GM18517 (cell line): ENCODE measurements around the gene AIP.
A peak's percentile ranks its signal among the peaks of the same experiment; 100 is the strongest.
"Not testable (repeated sequence)": the region's sequence is repeated elsewhere in the genome, so short reads cannot be mapped to it uniquely, and the experiment has no call there.

Source experiments
- ATAC-seq: cut with Tn5 transposase; IDR thresholded peaks from one replicate; pipeline ENCODE4 v1.9.1; 2021; ENCODE audit warnings: mild to moderate bottlenecking, moderate library complexity; ENCODE audit not compliant: unreplicated experiment

Gene AIP

DNA sequence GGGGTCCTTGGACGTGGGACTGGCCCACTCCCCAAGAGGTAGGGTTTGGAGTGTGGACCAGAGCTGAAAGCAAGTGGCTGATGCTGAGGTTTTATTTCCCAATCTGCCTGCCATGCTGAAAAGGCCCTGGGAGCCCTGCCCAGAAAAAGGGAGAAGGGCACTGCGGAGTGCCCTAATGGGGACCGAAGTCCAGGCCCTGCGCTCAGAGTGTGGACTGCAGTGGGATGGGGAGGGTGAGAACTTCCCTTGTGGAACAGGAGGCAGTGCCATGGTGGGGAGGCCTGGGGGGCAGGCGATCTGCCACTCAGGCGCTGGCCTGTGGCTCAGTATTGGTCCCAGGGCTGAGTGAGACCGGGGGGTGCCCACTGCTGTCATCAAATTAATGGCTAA is 34.6 kb upstream of the AIP start:
- no peak for ATAC-seq

DNA sequence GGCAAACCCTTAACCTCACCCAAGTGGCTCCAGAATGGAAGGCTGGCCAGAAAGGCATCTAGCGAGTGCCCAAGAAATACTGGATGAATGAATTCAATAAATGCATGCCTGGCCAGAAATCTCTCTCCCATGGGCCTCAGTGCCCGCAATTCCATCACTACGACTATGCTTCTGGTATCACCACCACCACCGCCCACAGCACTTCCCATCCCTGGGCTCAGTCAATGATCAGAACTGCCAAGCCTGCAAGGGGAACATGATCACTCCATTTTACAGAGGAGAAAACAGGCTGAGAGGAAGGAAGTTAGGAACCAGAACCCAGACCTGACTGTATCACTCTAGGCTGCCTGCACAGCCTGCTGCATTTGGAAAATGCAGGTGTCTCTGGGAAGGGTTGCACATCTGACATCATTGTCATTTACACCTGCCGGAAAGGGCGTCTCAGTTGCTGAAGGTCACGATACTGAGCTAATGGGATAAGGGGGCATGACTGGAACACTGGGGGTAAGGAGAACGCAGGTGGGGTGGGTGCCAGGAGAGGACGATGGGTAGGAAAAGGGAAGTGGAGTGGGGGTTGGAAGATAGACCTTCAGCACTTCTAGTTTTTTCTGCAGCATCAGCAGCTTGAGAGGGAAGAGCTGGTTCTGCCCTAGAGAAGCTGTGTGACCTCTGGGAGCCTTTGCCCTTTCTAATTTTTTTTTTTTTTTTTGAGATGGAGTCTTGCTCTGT is 33.5 kb upstream of the AIP start:
- no peak for ATAC-seq

DNA sequence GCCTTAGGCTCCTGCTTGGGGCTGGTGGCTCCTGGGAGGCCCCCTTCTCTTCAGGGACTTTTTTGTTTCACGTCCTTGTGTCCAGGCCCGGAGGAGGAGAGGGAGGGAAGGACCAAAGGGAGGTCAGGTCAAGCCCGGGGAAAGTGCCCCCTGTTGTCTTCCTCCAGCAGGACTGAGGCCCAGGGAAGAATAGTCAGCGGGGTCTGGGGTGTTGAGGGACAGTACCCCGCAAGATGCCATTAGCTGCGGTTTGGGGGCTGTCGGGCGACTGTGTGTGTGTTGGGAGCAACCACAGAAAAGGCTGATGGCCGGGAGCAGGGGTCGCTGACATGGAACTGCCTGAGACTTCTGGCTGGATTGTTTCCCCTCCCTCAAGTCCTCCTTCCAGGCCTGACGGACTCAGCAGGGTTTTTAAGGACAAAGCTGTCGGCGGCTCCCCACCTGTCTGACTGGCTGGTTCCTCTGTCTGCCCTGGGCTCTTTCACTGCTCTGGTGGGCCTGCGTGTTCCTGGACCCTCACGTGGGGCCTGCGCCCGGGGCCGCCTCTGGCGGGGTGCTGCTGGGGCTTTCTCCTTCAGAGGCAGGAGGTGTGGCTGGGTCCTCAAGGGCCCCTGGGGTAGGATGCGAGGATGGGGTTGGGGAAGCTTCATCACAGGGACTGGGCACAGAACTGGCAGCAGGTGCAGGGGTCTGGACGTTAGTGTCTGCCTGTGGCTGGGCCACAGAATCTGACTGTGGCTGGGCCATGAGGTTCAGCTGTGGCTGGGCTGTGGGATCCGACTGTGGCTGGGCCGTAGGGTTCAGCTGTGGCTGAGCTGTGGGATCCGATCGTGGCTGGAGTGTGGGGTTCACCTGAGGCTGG is 31.8 kb upstream of the AIP start:
- no peak for ATAC-seq

DNA sequence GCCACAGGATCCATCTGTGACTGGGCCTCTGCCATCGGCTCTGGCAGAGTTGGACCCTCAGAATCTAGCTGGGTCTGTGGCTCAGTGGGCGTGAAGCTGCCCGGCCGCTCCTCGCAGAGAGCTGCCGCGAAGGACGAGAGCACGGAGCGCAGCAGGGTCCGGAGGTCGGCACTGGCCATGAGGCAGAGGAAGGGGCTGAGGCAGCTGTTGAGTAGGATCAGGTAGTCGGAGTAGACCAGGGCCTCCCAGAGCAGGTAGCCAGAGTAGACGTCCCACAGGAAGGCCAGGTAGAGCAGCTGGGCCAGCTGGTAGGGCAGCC is 31.2 kb upstream of the AIP start:
- no peak for ATAC-seq

DNA sequence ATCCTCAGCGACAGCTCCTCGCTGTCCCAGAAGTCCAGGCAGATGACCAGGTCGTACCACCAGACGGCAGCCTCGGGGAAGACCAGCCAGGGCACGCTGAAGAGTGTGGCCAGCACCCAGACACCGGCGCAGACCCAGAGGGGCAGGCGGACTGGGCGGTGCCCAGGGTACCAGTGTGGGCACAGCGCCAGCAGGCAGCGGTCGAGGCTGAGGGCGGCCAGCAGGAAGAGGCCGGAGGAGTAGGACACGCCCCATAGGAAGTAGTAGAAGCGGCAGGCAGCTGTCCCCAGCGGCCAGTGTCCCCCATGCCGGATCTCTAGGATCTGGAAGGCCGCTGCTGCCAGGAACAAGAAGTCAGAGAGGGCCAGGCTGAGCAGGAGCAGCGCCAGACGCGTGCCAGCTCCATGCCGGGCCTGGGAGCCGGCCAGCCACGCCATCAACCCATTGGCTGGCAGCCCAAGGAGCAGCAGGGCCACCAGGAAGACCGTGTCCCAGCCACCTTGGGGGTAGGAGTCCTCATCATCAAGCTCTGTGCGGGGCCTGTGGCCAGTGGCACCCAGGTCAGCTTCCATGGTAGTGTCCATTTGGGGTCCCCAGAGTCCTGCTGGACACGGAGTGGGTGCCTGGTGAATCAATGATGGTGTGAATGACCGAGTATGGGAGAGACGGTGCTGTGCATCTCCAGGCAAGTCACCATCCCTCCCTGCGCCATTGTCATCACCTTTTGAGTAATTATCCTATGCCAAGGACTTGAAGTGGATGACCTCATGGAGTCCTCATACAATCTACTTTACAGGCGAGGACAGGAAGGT is 30.5 kb upstream of the AIP start, which contains the start of gene GPR152:
TSS of gene GPR152 (minus strand) at position 589 of the 812 bp plus-strand sequence. CDS start at position 584, 5 bp downstream.
- ATAC-seq = no peak

DNA sequence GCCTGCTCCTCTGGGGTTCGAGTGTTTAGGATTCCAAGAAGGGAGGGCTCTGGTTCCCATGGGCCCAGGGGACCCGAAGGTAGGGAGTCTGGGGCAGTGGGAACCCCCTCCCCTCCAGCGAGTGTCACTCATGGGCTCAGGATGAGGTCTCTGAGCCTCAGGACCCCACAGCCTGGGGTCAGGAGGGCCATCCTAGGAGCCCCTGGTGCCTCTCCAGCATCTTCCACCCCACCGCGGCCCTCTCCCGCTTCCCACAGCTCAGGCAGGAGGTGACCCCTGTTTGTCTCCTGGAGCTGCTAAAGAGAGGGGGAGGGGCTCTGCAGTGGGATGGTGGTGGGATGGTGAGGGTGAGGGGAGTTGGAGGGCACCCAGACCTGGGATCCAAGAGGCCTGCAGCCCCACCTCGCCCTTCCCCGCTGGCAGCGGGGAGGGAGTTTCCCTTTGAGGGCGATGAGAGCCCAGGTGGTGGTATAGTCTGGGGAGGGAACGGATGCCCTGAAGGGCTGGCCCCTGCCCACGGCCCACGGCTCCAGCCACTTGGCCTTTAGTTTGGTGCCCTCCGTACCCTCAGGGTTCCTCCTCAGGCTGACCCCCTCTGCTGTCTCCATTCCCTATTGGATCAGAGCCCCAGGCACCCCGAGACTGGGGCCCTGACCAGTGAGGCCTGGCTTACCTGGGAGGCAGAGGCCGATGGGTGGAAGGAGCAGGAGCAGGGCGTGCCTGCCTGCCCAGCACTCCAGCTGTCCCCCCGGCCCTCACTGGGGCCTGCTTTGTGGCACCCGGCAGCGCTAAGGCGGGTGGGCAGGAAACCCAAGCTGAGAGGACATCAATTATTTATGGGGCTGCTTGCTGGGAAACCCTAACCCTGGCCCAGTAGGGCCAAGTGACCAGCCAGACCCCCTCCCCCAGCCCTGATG is 28.8 kb upstream of the AIP start:
- ATAC-seq = no peak

DNA sequence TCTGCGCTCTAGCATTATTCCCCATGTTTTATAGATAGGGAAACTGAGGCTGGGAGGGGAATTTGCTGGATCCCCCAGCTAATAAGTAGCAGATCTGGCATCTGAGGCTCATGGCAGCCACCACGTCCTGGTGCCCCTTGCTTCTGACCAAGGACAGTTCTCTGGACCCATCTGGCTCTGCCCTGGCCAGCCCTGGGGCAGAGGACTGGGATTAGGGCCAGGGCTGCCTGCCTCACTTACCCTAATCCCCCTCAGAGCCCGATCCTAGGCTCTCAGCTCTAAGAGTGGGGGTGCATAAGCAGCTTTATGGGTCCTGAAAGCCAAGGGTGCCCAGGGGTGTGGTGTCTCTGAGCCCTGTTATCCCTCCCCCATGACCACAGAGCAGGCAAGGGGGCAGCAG is 27.8 kb upstream of the AIP start, which contains the start of gene CABP4:
TSS of gene CABP4 (plus strand) at position 301 of the 400 bp plus-strand sequence. CDS start at position 371, 70 bp downstream.
- no peak for ATAC-seq

DNA sequence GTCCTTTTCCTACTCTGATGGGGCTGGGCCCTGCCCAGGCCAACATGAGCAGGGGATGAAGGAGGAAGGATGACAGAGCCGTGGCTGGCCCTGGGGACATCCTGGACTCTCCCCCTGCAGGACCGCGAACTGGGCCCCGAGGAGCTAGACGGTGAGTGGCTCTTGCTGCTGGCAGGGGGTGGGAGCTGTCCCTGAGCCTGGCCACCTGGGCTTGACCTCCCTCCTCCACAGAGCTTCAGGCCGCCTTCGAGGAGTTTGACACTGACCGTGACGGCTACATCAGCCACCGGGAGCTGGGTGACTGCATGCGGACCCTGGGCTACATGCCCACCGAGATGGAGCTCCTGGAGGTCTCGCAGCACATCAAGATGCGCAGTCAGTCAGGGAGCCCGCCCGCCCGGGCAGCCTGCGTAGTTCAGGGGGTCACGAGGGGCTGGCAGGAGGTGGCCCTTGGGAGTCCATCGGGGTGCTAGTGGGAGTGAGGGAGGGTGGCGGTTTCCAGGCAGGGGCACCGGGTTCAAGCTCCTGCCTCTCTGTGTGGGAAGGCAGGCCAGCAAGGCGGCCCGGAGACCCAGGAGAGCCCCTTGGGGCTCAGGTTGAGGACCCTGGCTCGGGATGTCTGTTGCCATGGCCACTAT is 26.6 kb upstream of the AIP start:
- no peak for ATAC-seq

DNA sequence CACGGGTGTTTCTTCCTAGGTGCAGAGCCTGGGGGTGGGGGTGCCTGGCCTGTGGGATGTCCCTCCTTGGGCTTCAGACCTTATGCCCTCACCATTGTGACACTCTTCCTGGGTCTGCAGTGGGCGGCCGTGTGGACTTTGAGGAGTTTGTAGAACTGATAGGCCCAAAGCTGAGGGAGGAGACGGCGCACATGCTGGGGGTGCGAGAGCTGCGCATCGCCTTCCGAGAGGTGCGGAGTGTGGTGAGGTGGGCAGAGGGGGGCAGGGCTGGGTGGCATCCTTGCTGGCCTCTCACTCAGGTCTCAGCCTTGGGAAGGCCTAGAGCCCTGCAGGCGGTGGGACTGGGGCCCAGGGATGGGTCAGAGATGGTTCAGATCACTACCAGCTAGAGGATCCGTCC is 25.4 kb upstream of the AIP start:
- no peak for ATAC-seq

DNA sequence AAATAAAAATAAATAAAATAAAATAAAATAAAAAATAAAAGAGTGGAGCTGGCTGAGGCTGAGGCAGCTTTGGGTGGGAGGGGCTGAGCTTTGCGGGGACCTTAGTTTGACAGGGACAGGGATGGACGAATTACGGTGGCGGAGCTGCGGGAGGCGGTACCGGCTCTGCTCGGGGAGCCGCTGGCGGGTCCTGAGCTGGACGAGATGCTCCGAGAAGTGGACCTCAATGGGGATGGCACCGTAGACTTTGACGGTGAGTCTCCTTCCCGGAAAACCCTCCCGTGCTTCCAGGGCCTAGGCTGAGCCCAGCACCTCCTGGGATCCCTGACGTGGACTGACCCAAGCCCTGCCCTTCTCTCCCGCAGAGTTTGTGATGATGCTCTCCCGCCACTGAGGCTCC is 24.6 kb upstream of the AIP start:
- ATAC-seq = no peak

DNA sequence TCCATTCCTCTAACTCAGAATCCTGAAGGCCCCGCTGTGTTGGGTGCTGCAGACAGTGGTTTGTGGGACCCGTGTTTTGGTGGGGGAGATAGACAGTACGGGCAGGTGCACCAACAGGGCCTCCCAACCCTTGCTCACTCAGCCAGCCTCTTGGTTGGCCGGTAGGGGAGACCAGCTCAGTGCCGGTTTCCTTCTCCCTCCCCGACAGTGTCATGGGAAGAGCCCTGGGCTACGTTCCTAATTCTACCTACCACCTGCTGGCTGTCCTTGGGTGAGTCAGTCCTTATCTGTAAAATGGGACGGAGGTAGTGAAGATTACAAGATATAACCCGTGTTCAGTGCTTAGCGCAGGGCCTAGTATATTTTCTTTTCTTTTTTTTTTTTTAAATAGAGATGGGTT is 19.6 kb upstream of the AIP start:
- ATAC-seq = no peak

DNA sequence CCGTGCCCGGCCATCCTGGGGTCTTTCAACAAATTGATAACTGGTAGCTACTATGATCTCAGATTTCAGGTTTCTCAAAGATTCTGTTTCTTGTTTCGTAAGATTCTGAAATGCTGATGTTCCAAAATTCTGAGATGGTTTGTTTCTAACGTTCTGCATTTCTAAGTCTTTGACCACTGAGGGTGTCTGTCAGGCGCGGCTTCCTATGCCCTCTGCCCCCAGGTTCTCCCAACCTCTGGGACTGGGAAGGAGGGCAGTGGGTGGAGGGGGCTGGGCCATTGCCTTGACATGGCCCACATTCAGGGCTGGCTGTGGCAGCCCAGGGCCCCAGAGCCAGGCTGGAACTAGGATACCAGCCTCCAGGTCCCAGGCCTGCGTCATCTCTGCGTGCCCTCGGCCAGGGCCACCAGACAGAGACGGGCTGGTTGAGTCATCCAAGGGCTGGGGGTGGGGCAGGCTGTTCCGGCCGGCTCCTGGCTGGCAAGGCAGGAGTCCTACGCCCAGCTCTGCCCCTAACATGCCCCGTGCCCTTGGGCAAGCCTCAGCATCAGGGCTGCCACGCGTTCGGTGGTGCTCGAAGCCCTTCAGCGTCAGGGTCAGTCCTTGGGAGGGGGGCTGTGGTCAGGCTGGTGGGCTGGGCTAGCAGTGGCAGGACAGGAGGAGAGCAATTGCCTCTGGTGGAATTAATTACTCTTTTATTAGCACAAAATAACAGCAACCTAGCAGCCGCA is 19.0 kb upstream of the AIP start:
- ATAC-seq = no peak

DNA sequence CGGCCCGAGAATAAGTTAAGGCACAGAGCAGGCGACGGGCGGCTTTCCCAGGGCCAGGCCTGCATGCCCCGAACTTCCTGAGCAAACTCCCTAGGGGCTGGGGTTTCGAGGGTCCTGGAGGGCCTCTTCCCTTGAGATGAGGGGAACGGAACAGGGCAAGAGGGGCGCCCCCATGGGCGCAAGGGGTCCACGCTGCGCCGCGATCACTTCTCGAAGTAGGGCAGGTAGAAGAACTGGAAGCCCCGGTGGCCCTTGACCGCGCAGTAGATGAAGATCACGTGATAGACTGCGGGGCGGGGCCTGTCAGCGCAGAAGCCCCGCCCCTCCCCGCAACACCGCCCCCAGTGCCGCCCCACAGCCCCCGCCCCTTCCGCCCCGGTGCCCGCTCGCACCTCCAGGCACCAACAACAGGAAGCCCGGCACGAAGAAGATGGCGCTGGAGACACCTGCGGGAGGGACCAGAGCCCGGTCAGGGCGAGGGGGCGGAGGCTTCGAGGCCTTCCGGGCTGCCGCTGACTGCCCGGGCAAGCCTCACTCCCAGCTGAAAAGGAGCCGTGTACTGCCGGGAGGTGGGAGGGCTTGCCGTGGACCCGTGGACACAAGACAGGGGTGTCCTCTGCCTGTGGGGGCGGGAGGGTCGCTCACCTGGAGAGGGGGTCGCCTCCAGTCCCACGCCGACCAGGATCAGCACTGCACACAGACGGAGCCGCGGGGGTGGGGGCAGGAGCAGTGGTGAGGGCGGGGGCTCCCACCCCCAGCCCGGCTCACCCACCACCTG is 18.2 kb upstream of the AIP start:
- peak; percentile 52 for ATAC-seq

DNA sequence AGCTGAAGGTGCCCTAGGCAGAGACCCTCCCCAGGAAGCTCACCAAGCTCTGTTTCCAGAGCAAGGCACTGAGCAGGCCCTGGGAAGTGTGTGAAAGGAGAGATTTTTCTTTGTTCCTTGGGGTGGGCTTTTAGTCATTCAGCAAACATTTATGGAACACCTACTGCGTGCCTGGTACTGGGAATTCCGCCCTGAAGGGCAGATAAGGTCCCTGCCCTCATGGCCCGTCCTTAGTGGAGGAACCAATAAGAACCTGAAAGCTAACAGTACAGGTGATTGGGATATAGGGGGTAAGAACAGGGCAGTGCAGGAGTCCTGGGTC is 17.7 kb upstream of the AIP start:
- no peak for ATAC-seq

DNA sequence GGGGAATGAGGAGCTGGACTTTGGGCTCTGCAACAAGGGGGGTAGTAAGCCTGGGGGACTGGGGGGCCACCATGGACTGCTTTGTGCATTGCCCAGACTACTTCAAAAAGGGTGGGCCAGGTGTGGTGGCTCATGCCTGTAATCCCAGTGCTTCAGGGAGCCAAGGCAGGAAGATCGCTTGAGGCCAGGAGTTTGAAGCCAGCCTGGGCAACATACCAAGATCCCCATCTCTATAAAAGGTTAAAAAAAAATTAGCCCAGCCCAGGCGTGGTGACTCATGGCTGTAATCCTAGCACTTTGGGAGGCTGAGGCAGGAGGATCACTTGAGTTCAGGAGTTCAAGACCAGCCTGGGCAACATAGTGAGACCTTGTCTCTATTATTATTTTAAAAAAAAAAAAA is 17.3 kb upstream of the AIP start:
- ATAC-seq = not testable (repeated sequence)

DNA sequence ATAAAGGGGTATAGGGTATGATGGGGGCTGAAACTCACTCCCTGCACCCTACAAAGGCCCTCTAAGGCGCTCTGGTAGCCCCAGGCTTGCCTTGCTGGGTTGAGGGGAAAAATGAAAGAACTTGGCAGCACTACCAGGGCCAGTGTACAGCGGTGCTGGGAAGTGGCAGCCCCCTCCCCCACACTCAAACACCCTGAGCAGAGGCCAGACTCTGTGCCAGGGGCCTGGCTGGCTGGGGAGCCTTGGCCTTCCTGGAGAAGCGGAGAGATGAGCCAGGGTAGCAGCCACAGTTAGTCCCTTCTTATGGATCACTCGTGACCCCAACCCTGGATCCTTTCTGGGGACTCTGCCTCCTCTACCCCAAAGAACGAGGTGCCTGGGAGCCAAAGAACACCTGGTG is 16.5 kb upstream of the AIP start:
- no peak for ATAC-seq

DNA sequence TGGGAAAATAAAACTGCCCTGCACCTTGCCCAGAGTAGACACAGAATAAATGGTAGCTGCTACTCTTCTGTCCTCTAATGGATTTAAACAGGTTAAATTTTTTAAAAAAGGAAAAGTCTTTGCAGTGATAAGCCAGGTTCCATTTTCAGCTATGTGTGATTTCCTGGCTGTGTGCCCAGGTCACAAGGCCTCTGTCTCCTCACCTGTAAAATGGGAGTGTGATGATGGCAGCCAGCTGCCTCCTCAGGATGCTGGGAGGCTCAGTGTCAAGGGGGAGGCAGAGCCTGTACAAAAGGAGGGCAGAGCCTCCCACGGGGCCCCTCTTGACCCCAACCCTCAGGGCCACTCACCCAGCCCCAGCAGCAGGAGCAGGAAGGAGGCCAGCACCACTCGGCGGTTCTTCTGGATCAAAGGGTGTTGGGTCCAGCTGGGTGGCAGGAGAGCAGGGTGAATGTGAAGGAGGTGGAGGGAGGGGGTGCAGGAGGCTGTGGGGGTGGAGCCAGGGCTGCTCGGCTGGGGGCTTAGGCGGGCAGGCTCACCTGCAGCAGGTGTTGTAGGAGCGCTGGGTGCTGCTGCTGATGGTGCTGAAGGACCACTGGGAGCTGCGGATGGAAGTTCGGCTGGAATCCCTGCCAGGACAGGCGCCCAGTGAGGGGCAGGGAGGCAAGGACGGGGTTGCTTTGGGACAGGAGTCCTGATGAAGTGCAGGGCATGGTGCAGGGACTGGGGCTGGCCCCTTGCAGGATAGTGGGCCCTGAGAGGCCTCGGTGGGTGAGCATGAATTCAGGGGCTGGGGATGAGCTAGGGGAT is 15.7 kb upstream of the AIP start:
- ATAC-seq = no peak

DNA sequence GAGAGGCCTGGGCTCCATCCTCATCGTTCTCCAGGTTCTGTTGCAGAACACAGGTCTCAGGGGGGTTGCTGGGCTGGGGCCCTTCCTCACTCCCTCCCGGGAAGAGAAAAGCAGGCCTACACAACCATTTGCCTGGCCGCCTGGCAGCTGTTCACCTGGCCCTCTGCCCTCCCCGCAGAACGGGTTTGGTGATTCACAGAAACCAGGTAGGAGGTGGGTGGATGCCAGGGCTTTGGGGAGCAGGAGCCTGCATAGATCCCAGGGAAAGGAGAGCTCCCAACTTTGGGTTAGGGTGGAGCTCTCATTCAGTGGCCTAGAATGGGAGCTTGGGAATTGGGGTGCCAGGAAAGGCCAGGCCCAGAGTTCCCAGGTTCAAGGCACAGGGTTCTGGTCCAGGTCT is 14.8 kb upstream of the AIP start:
- no peak for ATAC-seq
